ENCODE data around the gene NSD2. TPM values are rescaled to one million over a fixed set of nuclear protein-coding genes. Genes with fewer than 3 reads are reported as not detected.
A peak's percentile ranks its signal among the peaks of the same experiment; 100 is the strongest.

NSD2 gene
- total and polyA plus RNA-seq, 3 experiments from 2014 or later = 9.0 to 152 (median 150) TPM

DNA sequence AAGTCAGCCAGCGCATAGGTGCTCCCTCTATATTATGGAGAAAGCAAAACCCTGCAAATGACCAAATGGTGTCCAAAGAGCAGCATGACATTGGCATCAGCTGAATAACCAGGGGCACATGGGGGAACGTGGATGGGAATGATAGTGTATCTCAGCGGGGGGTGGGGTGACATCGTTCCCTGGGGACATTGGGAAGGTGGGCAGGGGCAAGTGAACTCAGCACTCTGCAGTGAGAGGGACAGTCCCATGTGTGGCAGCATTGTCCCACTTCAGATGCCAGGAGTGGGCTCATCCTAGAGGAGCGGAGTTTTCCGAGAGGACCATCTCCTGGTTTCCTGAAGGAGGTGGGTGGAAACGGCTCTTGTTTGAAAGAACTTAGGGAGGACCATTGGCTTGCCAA, 72.7 kb downstream of the NSD2 start:
- no peaks in the 10 kb centered on the region for H3K4me1 Mint-ChIP-seq
- ChIA-PET CTCF (no interaction called here), POLR2A (no interaction called here)
- no peak overlapping the region for H3K4me3 ChIP-seq (ENCODE audit: low read length)
- no peaks in the 10 kb centered on the region for H3K9me3 ChIP-seq (ENCODE audit: low read length)
- H3K9me3 Mint-ChIP-seq = no peaks in the 10 kb centered on the region
- H3K27me3 ChIP-seq (ENCODE audit: insufficient read depth, low read length, poor library complexity, severe bottlenecking) = no peaks in the 10 kb centered on the region
- H3K36me3 ChIP-seq (ENCODE audit: insufficient read depth, low read length) = peaks cover 7% of the 10 kb centered on the region
- no peaks in the 10 kb centered on the region for H3K4me1 ChIP-seq (ENCODE audit: insufficient read depth, low read length)
- H3K36me3 Mint-ChIP-seq = peaks cover 6 to 77% (median 14%) of the 10 kb centered on the region in 3 donors
- H3K4me3 Mint-ChIP-seq = no peak overlapping the region
- H3K27me3 Mint-ChIP-seq = no peaks in the 10 kb centered on the region
- no peak overlapping the region for H3K27ac ChIP-seq (ENCODE audit: low read depth, low read length)
- DNase-seq = no peak
- peak overlapping the region in 3 of 8 donors; percentile 23 to 35 (median 28) for H3K27ac Mint-ChIP-seq

DNA sequence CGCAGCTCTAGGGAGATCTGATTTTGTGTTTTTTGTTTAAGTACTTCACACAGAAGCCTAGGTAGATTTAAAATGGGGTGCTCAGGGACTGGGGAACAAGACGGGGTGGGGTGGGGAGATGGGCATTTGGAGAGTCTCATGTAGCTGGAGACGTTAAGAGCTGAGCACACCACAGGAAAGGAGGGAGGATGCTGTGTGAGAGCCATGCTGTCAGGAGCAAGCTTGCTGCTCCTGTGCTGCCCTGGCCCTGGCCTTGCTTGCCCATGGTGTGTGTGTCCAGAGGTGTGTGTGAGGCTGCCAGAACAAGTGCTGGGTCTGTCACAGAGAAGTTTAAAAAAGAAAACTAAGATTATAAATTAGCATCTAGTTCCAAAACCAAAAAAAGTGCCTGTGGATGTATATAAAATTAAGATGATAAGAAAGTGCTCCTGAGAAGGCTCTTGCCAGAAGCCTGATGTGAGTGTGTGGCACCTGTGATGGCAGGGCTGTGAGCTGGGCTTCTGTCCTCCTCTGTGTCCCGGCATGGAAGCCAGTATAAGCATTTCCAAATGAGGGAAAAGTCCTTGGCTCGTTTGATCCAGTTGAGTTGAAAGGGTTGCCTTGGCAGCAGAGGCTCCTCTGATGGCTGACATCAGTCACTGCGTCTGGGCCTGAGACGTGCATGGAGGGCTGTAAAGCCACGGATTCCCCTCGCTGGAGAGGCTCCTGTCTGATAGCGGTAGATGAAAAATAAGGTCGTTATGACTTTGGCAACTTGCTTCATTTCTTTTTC, 74.1 kb downstream of the NSD2 start:
- ChIA-PET POLR2A (no interaction called here), CTCF (no interaction called here)
- Histone ChIP-seq H3K9me3 (ENCODE audit: low read length) (no peaks in the 10 kb centered on the region), H3K27ac (ENCODE audit: low read depth, low read length) (no peak overlapping the region), H3K4me3 (ENCODE audit: low read length) (no peak overlapping the region), H3K27me3 (ENCODE audit: insufficient read depth, low read length, poor library complexity, severe bottlenecking) (no peaks in the 10 kb centered on the region), H3K4me1 (ENCODE audit: insufficient read depth, low read length) (no peaks in the 10 kb centered on the region), H3K36me3 (ENCODE audit: insufficient read depth, low read length) (peaks cover 7% of the 10 kb centered on the region)
- no peaks in the 10 kb centered on the region for H3K4me1 Mint-ChIP-seq
- H3K36me3 Mint-ChIP-seq = peaks cover 0 to 70% (median 9%) of the 10 kb centered on the region in 3 donors
- DNase-seq = no peak
- peak overlapping the region in 3 of 8 donors; percentile 47 to 92 (median 57) for H3K27ac Mint-ChIP-seq
- H3K27me3 Mint-ChIP-seq = no peaks in the 10 kb centered on the region
- H3K4me3 Mint-ChIP-seq = no peak overlapping the region
- no peaks in the 10 kb centered on the region for H3K9me3 Mint-ChIP-seq

DNA sequence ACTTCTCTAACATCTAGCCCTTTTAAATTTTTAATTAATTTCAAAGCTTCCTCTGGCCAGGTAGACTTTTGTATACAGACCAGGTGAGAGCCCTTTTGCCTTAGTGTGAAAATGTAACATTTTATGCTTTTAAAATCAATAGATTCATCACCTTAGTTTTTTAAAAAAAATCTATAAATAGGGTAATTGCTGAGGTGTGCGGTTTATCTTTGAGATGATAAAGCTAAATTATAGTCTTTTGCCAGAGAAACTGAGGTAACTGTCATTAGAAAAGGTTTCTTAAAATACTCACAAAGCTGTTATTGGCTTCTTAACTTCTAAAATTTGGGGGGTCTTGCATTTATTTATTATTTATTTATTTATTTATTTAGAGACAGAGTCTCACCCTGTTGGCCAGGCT, 74.7 kb downstream of the NSD2 start:
- Mint-ChIP-seq H3K4me1 (no peaks in the 10 kb centered on the region), H3K27me3 (no peaks in the 10 kb centered on the region), H3K27ac (peak overlapping the region in 1 of 8 donors; percentile 8), H3K36me3 (peaks cover 0 to 68% (median 10%) of the 10 kb centered on the region in 3 donors), H3K9me3 (no peaks in the 10 kb centered on the region), H3K4me3 (no peak overlapping the region)
- H3K36me3 ChIP-seq (ENCODE audit: insufficient read depth, low read length) = peaks cover 13% of the 10 kb centered on the region
- POLR2A ChIA-PET = no interaction called here
- H3K9me3 ChIP-seq (ENCODE audit: low read length) = no peaks in the 10 kb centered on the region
- CTCF ChIA-PET = no interaction called here
- H3K27ac ChIP-seq (ENCODE audit: low read depth, low read length) = no peak overlapping the region
- no peak for DNase-seq
- H3K4me3 ChIP-seq (ENCODE audit: low read length) = no peak overlapping the region
- H3K27me3 ChIP-seq (ENCODE audit: insufficient read depth, low read length, poor library complexity, severe bottlenecking) = no peaks in the 10 kb centered on the region
- no peaks in the 10 kb centered on the region for H3K4me1 ChIP-seq (ENCODE audit: insufficient read depth, low read length)

DNA sequence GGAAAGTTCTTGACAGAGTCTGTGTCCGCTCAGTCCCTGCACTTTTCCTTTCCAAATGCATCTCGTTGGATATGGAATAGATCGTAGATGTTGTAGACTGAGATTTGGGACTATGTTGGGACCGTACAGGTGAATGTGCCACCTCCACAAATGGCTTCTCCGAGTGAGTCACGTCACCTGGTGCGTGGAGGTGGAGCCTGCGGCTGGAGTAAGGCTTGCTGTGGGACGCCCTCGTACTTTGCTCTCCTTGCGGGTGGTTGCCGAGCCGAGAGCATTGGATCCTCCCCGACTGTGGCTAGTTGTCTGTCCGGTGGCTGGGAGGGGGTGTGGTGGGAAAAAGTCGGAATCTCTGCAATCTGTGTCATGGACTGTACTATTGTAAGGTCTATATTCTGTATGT, 77.0 kb downstream of the NSD2 start:
- no peak overlapping the region for H3K4me3 Mint-ChIP-seq
- no peaks in the 10 kb centered on the region for H3K9me3 Mint-ChIP-seq
- H3K36me3 Mint-ChIP-seq = peaks cover 0 to 68% (median 5%) of the 10 kb centered on the region in 3 donors
- peak overlapping the region in 1 of 8 donors; percentile 21 for H3K27ac Mint-ChIP-seq
- Histone ChIP-seq H3K27me3 (ENCODE audit: insufficient read depth, low read length, poor library complexity, severe bottlenecking) (no peaks in the 10 kb centered on the region), H3K4me1 (ENCODE audit: insufficient read depth, low read length) (no peaks in the 10 kb centered on the region), H3K36me3 (ENCODE audit: insufficient read depth, low read length) (peaks cover 9% of the 10 kb centered on the region), H3K4me3 (ENCODE audit: low read length) (no peak overlapping the region), H3K9me3 (ENCODE audit: low read length) (no peaks in the 10 kb centered on the region), H3K27ac (ENCODE audit: low read depth, low read length) (no peak overlapping the region)
- H3K4me1 Mint-ChIP-seq = no peaks in the 10 kb centered on the region
- DNase-seq = no peak
- ChIA-PET POLR2A (no interaction called here), CTCF (no interaction called here)
- no peaks in the 10 kb centered on the region for H3K27me3 Mint-ChIP-seq

DNA sequence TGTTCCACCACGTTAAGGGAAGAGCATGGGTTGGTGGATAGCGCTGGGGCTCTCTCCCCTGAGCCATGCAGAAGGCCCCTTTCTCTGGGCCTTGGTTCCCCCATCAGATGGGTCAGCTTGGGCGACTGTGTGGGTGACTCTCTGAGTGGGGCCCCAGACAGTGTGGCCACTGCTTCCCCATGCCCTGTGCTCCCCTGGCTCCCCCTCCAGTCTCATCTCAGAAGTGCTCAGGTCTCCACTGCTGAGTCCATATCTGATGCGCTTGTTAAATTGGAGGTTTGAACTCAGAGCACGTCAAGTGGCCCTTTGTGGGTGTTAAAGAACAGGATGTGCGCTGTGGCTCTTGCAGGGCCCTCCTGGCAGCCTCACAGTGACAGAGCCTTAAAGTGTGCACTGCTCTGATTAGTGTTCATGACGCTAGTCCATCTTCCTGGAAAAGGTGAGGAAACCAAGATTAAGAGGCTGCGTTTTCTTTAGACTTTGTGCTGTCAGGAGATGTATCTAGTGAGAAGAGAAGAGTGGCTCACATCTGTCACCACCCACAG, 77.8 kb downstream of the NSD2 start:
- Histone ChIP-seq H3K27ac (ENCODE audit: low read depth, low read length) (no peak overlapping the region), H3K9me3 (ENCODE audit: low read length) (no peaks in the 10 kb centered on the region), H3K27me3 (ENCODE audit: insufficient read depth, low read length, poor library complexity, severe bottlenecking) (no peaks in the 10 kb centered on the region), H3K4me3 (ENCODE audit: low read length) (no peak overlapping the region), H3K4me1 (ENCODE audit: insufficient read depth, low read length) (no peaks in the 10 kb centered on the region), H3K36me3 (ENCODE audit: insufficient read depth, low read length) (peaks cover 9% of the 10 kb centered on the region)
- Mint-ChIP-seq H3K4me3 (no peak overlapping the region), H3K36me3 (peaks cover 0 to 67% (median 5%) of the 10 kb centered on the region in 3 donors), H3K27ac (peak overlapping the region in 5 of 8 donors; percentile 29 to 85 (median 57)), H3K27me3 (no peaks in the 10 kb centered on the region), H3K4me1 (no peaks in the 10 kb centered on the region), H3K9me3 (no peaks in the 10 kb centered on the region)
- ChIA-PET CTCF (no interaction called here), POLR2A (no interaction called here)
- peak in 1 of 5 donors; percentile 31 for DNase-seq

DNA sequence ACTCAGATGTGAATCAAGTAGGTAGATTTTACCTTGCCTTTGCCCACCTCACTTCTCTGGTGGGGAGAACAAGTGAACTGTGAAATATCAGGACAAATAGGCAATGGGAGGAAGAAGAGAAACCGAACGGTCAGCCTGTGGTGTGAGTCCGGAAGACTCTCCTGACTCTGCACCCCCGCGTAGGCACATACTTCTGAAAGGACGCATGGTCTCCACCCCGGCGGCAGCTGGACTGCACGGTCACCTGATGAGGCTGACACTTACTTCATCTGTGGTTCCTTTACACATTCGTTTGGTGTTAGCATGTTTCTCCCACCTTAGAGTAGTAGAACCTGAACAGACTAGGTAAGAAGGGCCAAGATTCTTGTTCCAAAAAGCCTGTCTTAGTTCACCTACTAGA, 79.2 kb downstream of the NSD2 start:
- ChIA-PET POLR2A (no interaction called here), CTCF (no interaction called here)
- H3K27ac Mint-ChIP-seq = peak overlapping the region in 1 of 8 donors; percentile 54
- DNase-seq = no peak
- Histone ChIP-seq H3K4me3 (ENCODE audit: low read length) (no peak overlapping the region), H3K27ac (ENCODE audit: low read depth, low read length) (no peak overlapping the region), H3K27me3 (ENCODE audit: insufficient read depth, low read length, poor library complexity, severe bottlenecking) (no peaks in the 10 kb centered on the region), H3K9me3 (ENCODE audit: low read length) (no peaks in the 10 kb centered on the region), H3K36me3 (ENCODE audit: insufficient read depth, low read length) (peaks cover 14% of the 10 kb centered on the region), H3K4me1 (ENCODE audit: insufficient read depth, low read length) (no peaks in the 10 kb centered on the region)
- H3K4me1 Mint-ChIP-seq = no peaks in the 10 kb centered on the region
- H3K36me3 Mint-ChIP-seq = peaks cover 0 to 68% (median 3%) of the 10 kb centered on the region in 3 donors
- H3K27me3 Mint-ChIP-seq = no peaks in the 10 kb centered on the region
- H3K9me3 Mint-ChIP-seq = no peaks in the 10 kb centered on the region
- H3K4me3 Mint-ChIP-seq = no peak overlapping the region

DNA sequence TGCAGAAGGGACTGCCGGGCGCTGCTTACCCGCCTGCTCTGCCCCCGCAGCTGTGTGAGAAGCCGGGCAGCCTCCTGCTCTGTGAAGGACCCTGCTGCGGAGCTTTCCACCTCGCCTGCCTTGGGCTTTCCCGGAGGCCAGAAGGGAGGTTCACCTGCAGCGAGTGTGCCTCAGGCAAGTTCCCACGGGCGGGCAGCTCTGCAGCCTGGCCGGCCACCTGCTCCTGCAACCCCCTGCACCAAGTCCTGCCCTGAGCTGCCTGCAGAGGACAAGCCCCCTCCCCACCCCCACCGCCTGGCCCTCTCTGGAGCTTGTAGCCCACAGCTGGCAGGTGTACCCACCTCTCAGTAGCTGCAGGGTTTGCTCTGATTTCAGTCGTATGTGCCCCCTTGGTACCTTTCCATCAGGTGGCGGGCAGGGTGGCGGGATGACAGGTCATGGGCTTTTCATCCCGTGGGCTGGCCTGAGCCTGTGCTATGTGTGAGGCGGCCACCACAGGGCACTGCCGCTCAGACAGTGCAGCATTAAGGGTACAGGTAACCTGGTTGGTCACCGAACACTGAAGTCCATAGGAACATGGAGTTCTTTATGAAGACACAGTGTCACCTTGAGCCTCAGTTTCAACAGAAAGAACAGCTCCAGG, 81.0 kb downstream of the NSD2 start:
- H3K36me3 ChIP-seq (ENCODE audit: insufficient read depth, low read length) = peaks cover 18% of the 10 kb centered on the region
- Mint-ChIP-seq H3K36me3 (peaks cover 3 to 72% (median 8%) of the 10 kb centered on the region in 3 donors), H3K9me3 (no peaks in the 10 kb centered on the region), H3K4me1 (no peaks in the 10 kb centered on the region), H3K27ac (no peak overlapping the region), H3K27me3 (no peaks in the 10 kb centered on the region), H3K4me3 (no peak overlapping the region)
- ChIA-PET CTCF (interaction anchor here (0.9 kb wide), 1 partner anchor 9 kb away, joined by 3 read pairs; no protein-coding TSS in a partner anchor), POLR2A (no interaction called here)
- H3K9me3 ChIP-seq (ENCODE audit: low read length) = no peaks in the 10 kb centered on the region
- no peaks in the 10 kb centered on the region for H3K27me3 ChIP-seq (ENCODE audit: insufficient read depth, low read length, poor library complexity, severe bottlenecking)
- no peak overlapping the region for H3K27ac ChIP-seq (ENCODE audit: low read depth, low read length)
- no peaks in the 10 kb centered on the region for H3K4me1 ChIP-seq (ENCODE audit: insufficient read depth, low read length)
- DNase-seq = no peak
- no peak overlapping the region for H3K4me3 ChIP-seq (ENCODE audit: low read length)

DNA sequence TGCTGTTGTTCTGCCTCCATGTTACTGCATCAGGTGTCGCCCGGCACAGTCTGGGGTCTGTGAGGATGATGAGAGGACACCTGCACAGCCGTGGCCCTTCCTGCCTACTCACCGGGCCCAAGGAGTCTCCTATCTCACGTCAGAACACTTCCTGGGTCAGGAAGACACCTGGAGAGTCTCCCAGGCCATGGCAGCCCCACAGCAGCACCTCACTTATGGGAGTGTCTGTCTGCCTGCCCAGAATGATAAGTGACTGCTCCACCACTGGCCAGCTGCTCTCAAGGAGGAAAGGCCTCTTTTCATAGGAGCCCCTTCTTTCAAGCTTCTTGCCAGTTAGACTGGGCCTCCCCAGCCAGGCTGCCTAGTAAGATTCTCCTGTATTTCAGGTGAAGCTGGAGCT, 81.5 kb downstream of the NSD2 start:
- no peaks in the 10 kb centered on the region for H3K27me3 Mint-ChIP-seq
- peaks cover 3 to 71% (median 9%) of the 10 kb centered on the region in 3 donors for H3K36me3 Mint-ChIP-seq
- no peak overlapping the region for H3K4me3 Mint-ChIP-seq
- Histone ChIP-seq H3K27ac (ENCODE audit: low read depth, low read length) (no peak overlapping the region), H3K27me3 (ENCODE audit: insufficient read depth, low read length, poor library complexity, severe bottlenecking) (no peaks in the 10 kb centered on the region), H3K4me3 (ENCODE audit: low read length) (no peak overlapping the region), H3K9me3 (ENCODE audit: low read length) (no peaks in the 10 kb centered on the region), H3K36me3 (ENCODE audit: insufficient read depth, low read length) (peaks cover 18% of the 10 kb centered on the region), H3K4me1 (ENCODE audit: insufficient read depth, low read length) (no peaks in the 10 kb centered on the region)
- no peaks in the 10 kb centered on the region for H3K9me3 Mint-ChIP-seq
- ChIA-PET POLR2A (no interaction called here), CTCF (interaction anchor here (0.9 kb wide), 1 partner anchor 9 kb away, joined by 3 read pairs; no protein-coding TSS in a partner anchor)
- no peaks in the 10 kb centered on the region for H3K4me1 Mint-ChIP-seq
- no peak overlapping the region for H3K27ac Mint-ChIP-seq
- no peak for DNase-seq

All from CD8-positive, alpha-beta memory T cell (primary cell).